HG03025 (cell line): ENCODE measurements around the gene CYLC2.

Source experiments
- ATAC-seq: cut with Tn5 transposase; IDR thresholded peaks from one replicate; pipeline ENCODE4 v1.9.1; 2021; ENCODE audit warnings: mild to moderate bottlenecking, moderate library complexity; ENCODE audit not compliant: unreplicated experiment, low FRiP score

CYLC2 gene, protein sequence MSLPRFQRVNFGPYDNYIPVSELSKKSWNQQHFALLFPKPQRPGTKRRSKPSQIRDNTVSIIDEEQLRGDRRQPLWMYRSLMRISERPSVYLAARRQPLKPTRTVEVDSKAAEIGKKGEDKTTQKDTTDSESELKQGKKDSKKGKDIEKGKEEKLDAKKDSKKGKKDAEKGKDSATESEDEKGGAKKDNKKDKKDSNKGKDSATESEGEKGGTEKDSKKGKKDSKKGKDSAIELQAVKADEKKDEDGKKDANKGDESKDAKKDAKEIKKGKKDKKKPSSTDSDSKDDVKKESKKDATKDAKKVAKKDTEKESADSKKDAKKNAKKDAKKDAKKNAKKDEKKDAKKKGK

DNA sequence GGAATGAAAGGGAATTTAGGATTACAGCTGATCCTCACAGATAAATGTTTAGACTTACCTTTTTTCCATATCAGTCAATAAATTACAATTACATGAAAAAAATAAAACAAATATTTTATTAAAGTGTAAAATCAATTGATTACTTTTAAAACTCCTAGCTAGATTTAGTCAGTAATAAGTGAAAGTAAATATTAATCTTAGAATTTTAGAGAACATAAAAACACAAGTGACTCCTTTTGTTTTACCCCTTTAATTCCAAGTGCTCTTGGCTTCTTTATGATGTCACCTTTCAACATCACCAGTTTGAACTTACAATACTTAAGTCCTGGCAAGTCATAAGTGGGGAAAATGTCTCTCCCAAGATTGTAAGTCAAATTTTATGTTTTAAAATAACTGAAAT is at the start of gene CYLC2:
Gene CYLC2 (plus strand): TSS at position 301 of the 400 bp plus-strand sequence. CDS start 48 bp downstream, at position 349.
- ATAC-seq: no peak

DNA sequence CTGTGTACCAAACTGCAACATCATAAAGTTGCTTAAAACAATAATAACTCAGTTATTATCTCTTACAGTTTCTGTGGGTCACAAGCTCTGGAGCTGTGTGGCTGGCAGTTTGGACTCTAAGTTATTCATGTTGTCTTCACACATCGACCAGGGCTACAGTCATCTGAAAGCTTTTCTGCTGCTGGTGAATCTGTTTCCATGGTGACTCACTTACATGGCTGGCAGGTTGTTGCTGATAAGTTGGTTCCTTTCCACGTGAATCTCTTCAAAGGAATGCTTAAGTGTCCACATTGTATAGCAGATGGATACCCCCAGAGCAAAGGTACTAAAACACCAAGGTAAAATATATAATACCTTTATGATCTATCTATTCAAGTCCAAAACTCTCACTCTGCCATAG is 44.8 kb upstream of the CYLC2 start:
- no peak for ATAC-seq

DNA sequence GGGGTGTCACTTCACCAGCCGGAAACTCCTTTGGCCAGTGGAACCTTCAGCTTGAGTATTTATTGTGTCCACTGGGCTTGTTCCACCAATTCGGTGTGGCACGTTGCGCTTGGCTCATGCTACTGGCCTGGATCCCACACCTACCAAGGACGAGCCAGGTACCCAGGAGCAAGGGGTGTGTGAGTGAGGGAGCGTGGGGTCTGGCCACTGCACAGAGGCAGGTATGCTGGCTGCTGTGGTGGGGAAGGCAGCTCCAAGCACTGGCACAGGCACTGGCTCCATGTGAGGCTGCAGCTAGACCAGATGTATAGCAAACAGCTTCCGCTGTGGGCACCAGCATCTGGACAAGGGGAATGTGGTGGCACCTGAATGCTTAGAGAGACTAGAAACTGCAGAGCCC is 28.1 kb upstream of the CYLC2 start:
- no peak for ATAC-seq

DNA sequence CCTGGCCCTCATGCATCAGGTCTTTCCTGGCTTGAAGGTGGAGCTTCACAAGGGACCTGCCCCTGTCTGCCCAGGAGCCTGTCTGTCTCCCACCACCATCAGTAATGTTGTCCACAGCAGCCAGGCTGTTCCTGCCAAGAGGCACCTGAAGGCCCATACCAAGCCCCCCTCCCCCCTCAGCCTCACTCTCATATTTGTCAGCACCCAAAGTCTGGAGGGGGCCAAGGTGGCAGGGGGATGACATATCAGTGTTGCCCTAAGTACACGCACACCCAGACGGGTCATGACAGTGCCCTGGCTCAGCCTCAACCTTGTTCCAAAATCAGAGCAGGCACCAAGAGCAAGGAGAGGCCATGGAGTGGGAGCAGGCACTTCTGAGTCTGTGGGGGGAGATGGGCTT is 27.2 kb upstream of the CYLC2 start:
- no peak for ATAC-seq

DNA sequence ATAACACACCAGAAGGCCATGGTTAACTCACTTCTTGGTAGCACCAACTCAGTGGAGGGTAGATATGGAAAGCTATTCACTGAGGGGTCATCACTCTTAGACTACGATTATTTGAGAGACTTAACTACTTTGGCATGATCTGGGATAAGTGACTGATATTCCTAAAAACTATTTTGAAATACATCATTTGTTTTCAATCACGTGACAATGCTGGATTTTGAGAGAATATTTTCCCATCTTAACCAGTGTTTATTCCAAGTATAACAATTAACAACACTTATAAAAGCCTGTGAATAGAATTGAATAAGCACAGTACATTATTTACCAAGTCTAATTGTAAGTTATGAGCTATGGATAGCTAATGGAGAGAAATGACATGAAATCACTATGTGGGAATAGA is 22.4 kb upstream of the CYLC2 start:
- no peak for ATAC-seq

DNA sequence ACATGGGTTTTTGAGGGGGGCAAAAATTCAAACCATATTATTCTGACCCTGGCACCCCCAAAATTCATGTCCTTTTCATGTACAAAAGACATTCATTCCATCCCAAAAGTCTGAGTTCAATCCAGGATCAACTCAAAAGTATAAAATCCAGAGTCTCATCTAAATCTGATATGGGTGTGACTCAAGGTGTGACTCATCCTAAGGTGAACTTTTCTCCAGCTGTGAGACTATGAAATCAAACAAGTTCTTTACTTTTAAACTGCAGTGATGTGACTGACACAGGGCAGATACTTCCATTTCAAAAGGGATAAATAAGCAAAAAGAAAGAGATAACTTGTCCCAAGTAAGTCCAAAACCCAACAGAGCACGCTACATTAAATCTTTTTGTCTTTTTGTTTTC is 20.6 kb upstream of the CYLC2 start:
- ATAC-seq: no peak

DNA sequence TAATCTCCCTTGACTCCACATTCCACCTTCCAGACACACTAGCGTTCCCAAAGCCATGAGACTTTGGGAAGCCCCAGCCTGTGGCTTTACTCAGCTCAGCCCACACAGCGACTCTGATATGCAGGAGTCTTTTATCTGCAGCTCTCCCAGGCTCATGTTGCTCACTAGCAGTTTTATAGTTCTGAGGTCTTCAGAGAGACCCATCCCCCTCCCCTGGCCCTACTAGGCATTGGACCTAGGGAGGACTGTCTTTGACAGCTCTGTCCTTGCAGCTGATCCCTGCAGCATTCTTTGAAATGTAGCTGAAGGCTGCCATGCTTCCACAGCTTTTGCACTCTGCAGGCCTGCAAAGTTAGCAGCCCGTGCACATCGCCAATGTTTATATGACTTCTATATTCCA is 19.9 kb upstream of the CYLC2 start:
- ATAC-seq: no peak

DNA sequence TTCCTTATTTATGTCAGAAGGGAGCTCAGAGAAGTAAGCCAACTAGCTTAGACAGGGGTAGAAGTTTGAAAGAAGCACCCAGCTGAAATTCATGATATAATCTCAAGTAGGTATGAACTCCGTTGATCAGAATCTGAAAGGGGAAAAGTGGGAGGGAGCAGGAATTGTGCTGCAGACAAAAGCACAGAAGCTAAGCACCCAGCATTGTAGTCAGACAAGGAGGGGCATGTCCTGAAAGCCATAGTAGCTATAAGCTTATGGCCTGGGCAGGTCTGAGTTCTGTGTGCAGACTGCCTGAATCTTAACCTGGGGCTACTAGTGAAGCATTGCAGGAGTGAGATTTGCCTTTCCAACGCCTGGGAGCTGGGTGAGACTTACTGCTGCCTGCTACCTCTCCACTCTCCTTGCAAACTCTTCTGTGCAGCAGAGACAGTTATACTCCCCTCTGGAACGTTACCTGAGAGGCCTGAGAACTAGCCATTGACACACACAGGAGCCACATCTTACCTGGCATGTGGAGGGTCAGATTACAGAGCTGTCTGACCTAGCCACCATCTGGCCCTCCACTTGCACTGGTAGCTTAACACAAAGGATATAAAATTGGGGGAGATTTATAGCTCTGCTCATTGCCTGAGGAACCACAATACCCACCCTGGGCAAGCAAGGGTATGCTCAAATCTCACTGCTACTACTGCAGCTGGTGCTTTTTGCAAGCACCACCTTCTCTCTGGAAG is 9.8 kb upstream of the CYLC2 start:
- ATAC-seq: no peak

DNA sequence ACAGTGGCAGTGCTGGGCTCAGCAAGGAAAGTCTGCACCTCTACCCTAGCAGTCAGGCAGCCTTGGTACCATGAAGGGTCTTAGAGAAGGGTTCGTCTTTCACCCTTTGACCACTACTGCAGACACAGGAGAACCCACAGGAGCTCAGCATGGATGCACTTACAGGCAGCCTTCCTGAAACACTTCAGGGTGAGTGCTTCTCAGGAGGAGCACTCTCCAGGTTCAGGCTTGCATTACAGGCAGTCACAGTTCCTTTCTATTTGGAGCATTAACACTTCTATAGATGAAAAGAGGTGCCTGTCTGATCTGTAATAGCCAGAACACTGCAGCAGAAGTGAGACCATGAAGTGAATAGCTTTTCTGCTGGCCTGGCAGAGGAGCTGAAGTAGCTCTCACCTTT is 8.7 kb upstream of the CYLC2 start:
- no peak for ATAC-seq

DNA sequence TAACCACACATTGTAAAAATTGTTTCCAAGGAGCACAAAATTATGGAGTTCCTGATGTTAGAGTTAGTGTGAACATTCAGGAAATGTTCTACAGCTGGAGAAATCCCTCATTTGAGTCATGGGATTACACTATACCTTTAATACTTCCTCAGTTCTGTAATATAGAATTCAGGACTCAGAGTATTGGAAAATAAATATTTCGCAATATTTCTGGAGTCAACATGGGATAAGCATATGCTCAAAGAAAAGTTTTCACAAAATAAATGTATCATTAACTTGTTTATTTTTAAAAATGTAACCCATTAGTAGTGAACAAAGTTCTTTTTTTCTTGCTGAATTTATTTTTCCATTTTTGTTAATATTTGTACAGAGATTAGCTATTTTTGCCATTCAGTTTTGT is 8.6 kb downstream of the CYLC2 start:
- no peak for ATAC-seq

DNA sequence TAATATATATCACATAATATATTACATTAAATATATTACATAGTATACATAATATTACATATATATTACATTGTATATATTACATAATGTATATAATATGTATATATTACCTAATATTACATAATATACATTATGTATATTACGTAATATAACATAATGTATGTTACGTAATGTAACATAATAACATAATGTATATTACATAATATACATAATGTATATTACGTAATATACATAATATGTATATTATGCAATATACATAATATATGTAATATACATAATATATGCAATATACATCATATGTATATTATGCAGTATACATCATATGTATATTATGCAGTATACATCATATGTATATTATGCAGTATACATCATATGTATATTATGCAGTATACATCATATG is 19.1 kb downstream of the CYLC2 start:
- ATAC-seq: no peak

DNA sequence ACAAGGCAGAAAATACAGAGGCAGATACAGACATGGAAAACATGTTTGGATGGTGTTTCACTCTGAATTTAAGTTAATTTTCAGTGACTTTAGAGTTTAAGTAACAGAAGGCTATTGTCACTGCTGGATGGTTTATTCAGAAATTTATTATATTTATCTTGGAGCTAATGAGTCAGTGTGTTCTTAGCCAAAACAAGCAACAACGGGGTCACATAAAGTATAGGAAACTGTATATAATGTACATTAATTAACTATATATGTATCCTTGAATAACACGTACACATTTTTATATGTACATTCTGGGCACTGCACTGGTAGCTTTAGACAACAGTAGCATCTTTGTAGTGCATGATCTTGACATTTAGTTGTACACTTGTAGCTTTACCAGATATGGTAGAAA is 30.7 kb downstream of the CYLC2 start:
- ATAC-seq: no peak

DNA sequence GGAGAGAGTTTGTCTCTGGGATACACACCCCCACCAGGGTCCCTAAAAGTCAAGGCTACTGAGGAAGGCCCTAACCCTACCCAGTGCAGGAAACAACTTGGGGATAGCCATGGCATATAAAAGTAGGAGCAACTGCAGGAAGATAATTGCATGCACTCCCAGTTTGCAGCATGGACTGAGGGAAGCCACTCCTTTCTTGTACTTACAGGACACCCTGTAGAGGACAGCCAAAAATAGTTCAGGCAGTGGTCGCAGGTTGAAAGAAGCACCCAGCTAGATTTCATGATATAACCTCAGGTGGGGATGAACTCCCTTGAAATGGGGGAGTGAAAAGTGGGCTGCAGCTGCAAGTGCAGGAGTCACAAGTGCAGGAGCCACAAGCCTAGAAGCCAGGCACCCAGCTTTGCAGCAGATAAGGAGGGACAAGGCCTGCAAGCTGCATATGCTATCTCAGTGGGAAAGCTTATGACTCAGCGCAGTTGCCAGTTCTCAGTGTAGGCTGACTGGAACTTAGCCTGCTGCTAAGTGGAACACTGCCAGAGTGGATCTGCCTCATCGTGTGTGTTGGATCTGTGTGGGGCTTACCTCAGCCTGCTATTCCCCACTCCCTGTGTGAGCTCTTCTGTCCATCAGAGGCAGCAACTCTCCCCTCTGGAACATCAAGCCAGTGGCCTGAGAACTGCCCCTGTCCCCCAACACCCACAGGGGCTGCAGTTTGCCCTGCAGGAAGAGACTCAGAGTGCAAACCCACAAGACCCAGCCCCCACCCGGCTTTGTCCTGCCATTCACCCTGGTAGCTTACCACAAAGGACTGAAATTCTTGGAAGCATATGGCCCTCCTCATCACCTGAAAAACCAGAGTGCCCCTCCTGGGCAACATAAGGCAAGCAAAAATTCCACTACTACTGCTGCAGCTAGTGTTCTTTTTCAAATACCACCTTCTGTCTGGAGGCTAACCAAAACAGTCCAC is 42.7 kb downstream of the CYLC2 start:
- no peak for ATAC-seq

DNA sequence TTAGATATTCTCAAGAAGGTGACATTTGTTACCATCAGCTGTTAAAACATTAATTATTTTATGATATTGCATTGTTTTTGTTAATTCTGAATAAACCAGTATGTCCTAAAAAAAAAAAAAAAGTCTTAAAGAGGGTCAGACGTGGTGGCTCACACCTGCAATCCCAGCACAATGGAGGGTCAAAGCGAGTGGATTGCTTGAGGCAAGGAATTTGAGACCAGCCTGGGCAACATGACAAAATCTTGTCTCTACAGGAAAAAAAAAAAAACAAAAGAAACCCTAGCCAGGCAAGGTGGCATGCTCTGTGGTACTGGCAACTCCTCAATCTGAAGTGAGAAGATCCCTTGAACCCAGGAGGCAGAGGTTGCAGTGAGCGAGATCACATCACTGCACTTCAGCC is 46.8 kb downstream of the CYLC2 start:
- ATAC-seq: no peak
